GM12878 (cell line): ENCODE results near the gene GORASP1. TPM values are rescaled to one million over a fixed set of nuclear protein-coding genes. Genes with fewer than 3 reads are reported as not detected.

Experiments
- ATAC-seq: fragments of 200-7000 bp; cut with Tn5 transposase; 3 replicates; pipeline ENCODE4 v1.9.1; 2020; ENCODE audit warnings: mild to moderate bottlenecking, moderate library complexity
- BruUV-seq: library from RNA; stranded (reverse); fragments of 400-500 nt; replicated peaks from 2 replicates; lab custom pipeline; 2021; lab: Mats Ljungman, UMichigan
- CTCF ChIA-PET: fragments of 300-600 bp; sonication (Branson Sonifier 250); formaldehyde crosslinking; extraction: SDS; loops from one replicate; lab custom pipeline; 2021; ENCODE audit warnings: inconsistent platforms; lab: Yijun Ruan, JAX
- POLR2A ChIA-PET: fragments of 350-600 bp; formaldehyde crosslinking; extraction: SDS; loops from one replicate; lab custom pipeline; 2021; ENCODE audit warnings: inconsistent platforms; lab: Charles Lee
- RAD21 ChIA-PET: fragments of 300-600 bp; sonication (Branson Sonifier 250); formaldehyde crosslinking; loops from one replicate; lab custom pipeline; 2023; ENCODE audit warnings: antibody characterized with exemption; ENCODE audit not compliant: unreplicated experiment; lab: Charles Lee
- SMC1A ChIA-PET: fragments of 300-600 bp; sonication (Branson Sonifier 250); formaldehyde crosslinking; loops from one replicate; lab custom pipeline; 2023; ENCODE audit not compliant: unreplicated experiment, uncharacterized antibody; lab: Charles Lee
- DNase-seq: peaks from one replicate; pipeline ENCODE4 v3.0.0-alpha.2; 2011; ENCODE audit warnings: low read depth, low spot score
- FAIRE-seq: peaks from 3 replicates; lab custom pipeline; 2011; peaks lifted over from hg19 to GRCh38; lab: Jason Lieb, UNC
- H2AFZ ChIP-seq: 2 replicates; pipeline ENCODE4 v1.6.0; 2011; ENCODE audit warnings: low read depth, low read length, control low read depth; ENCODE audit not compliant: control insufficient read depth
- H3K27ac ChIP-seq: 2 replicates; pipeline ENCODE4 v1.5.1; 2011; ENCODE audit warnings: control low read depth; ENCODE audit not compliant: control insufficient read depth, insufficient read depth
- H3K27me3 ChIP-seq, 2 experiments: replicated peaks in 1 of 2; 2 replicates each; pipeline versions ENCODE4 v1.6.0 to v1.6.1; 2011; ENCODE audit warnings: low read length in 1 of 2; ENCODE audit not compliant: control insufficient read depth in 2 of 2, insufficient read depth in 2 of 2
- H3K36me3 ChIP-seq, 2 experiments: 2 replicates each; pipeline ENCODE4 v1.5.1; 2011; ENCODE audit warnings: low read length in 1 of 2; ENCODE audit not compliant: control insufficient read depth in 2 of 2, insufficient read depth in 2 of 2
- H3K4me1 ChIP-seq: 2 replicates; pipeline ENCODE4 v1.6.1; 2011; ENCODE audit warnings: mild to moderate bottlenecking, low read length, moderate library complexity, mixed read lengths; ENCODE audit not compliant: control insufficient read depth, insufficient read depth
- H3K4me2 ChIP-seq: 2 replicates; pipeline ENCODE4 v1.6.0; 2011; ENCODE audit warnings: control low read depth; ENCODE audit not compliant: control insufficient read depth, insufficient read depth
- H3K4me3 ChIP-seq: fragments of 200-600 bp; sonication (generic); 2 replicates; pipeline ENCODE4 v1.5.1; 2016
- H3K79me2 ChIP-seq: 2 replicates; pipeline ENCODE4 v1.6.0; 2011; ENCODE audit warnings: low read length; ENCODE audit not compliant: control insufficient read depth, insufficient read depth
- H3K9ac ChIP-seq: 2 replicates; pipeline ENCODE4 v1.8.0; 2011; ENCODE audit warnings: low read length, control low read depth, mixed read lengths; ENCODE audit not compliant: control insufficient read depth, insufficient read depth
- H3K9me3 ChIP-seq: replicated peaks from 3 replicates; pipeline ENCODE4 v1.5.1; 2011; ENCODE audit warnings: mild to moderate bottlenecking, low read length; ENCODE audit not compliant: control insufficient read depth, insufficient read depth
- H4K20me1 ChIP-seq: 2 replicates; pipeline ENCODE4 v1.6.0; 2011; ENCODE audit not compliant: control insufficient read depth, insufficient read depth
- BCL11A ChIP-seq: IDR thresholded peaks from 2 replicates; pipeline ENCODE4 v1.6.1; 2011; ENCODE audit warnings: low read depth, low read length
- CEBPB ChIP-seq, 2 experiments: fragments of 150-350 bp in 1 of 2; IDR thresholded peaks; 2 replicates each; pipeline ENCODE4 v1.6.1; 2012 to 2014; ENCODE audit warnings: low read depth in 2 of 2, low read length in 2 of 2, borderline replicate concordance in 1 of 2, inconsistent platforms in 1 of 2
- CEBPZ ChIP-seq: fragments of 150-350 bp; IDR thresholded peaks from 2 replicates; pipeline ENCODE4 v1.6.1; 2016; ENCODE audit warnings: low read depth, low read length
- EED ChIP-seq: sonication (generic); IDR thresholded peaks from 2 replicates; pipeline ENCODE4 v1.6.1; 2016; ENCODE audit warnings: antibody characterized with exemption, low read depth
- EZH2 ChIP-seq: IDR thresholded peaks from 2 replicates; pipeline ENCODE4 v1.6.1; 2012; ENCODE audit warnings: low read depth, mild to moderate bottlenecking, control low read depth, inconsistent platforms, low read length, borderline replicate concordance; ENCODE audit not compliant: control insufficient read depth
- HDAC6 ChIP-seq: fragments of 200-600 bp; sonication (generic); IDR thresholded peaks from one replicate; pipeline ENCODE4 v1.8.0; 2017; ENCODE audit warnings: antibody characterized with exemption; ENCODE audit not compliant: unreplicated experiment
- NFIC ChIP-seq: IDR thresholded peaks from 2 replicates; pipeline ENCODE4 v1.6.1; 2012; ENCODE audit warnings: low read depth, mild to moderate bottlenecking, inconsistent platforms, low read length, moderate library complexity
- STAT3 ChIP-seq: IDR thresholded peaks from 2 replicates; pipeline ENCODE4 v1.6.1; 2011; ENCODE audit warnings: low read depth, low read length, improper control_type of control experiment
- SUPT20H ChIP-seq: IDR thresholded peaks from 2 replicates; pipeline ENCODE4 v1.6.1; 2011; ENCODE audit warnings: low read depth, mild to moderate bottlenecking, low read length, moderate library complexity, borderline replicate concordance; ENCODE audit not compliant: control insufficient read depth
- TARDBP ChIP-seq: IDR thresholded peaks from 2 replicates; pipeline ENCODE4 v1.6.1; 2016; ENCODE audit warnings: borderline replicate concordance
- ZNF207 ChIP-seq: fragments of 450-650 bp; IDR thresholded peaks from 2 replicates; pipeline ENCODE4 v1.6.1; 2014; ENCODE audit warnings: antibody characterized with exemption, mild to moderate bottlenecking, borderline replicate concordance
- WGBS: methylation state at CpG from one replicate; pipeline ENCODE4 v1.1.6; 2016; ENCODE audit warnings: low lambda C conversion rate; ENCODE audit not compliant: insufficient replicate concordance, insufficient coverage; ENCODE audit errors: missing lambda C conversion rate; 5-methylcytosine and 5-hydroxymethylcytosine counted together
- in situ Hi-C: fragments of 300-500 bp; cut with MboI; formaldehyde crosslinking; loops from 9 replicates; pipeline ENCODE4 v1.14.3; 2018; ENCODE audit warnings: mixed read lengths
- intact Hi-C: fragments of 100-400 bp; cut with micrococcal nuclease; formaldehyde crosslinking; loops from one replicate; pipeline ENCODE4 v1.14.2; 2022; ENCODE audit not compliant: unreplicated experiment
- polyA plus RNA-seq, 11 experiments: library from polyadenylated mRNA; depleted of rRNA in 4 of 11; unstranded in 6 of 11; stranded (reverse) in 5 of 11; fragments of >200 nt; fragmentation: Nextera tagmentation in 4 of 11; fragmentation: Illumina TruSeq in 1 of 11; extraction: Ambion mirVana in 4 of 11; extraction: Trizol in 1 of 11; gene quantifications; 1 replicate in 1 of 11; 2 replicates in 10 of 11; pipeline versions ENCODE4 v1.2.1 to v1.2.3, GENCODE V29; 2011 to 2016; ENCODE audit warnings: inconsistent platforms in 2 of 11, missing spikeins in 2 of 11, low read depth in 1 of 11
- total RNA-seq, 4 experiments: library from RNA; depleted of rRNA in 3 of 4; stranded (reverse); fragments of >200 nt in 3 of 4; fragmentation: Illumina TruSeq in 1 of 4; extraction: Trizol in 1 of 4; gene quantifications; 2 replicates each; pipeline versions ENCODE4 v1.2.1 to v1.2.3, GENCODE V29; 2013 to 2021
- TF ChIP-seq, protein P1 (sequence below): IDR thresholded peaks from 2 replicates; pipeline ENCODE4 v1.6.1; 2011; ENCODE audit warnings: borderline replicate concordance, low read depth, mild to moderate bottlenecking, moderate library complexity, mixed read lengths, low read length; ENCODE audit not compliant: insufficient read depth; ENCODE audit errors: extremely low read length
- TF ChIP-seq, protein P2 (sequence below): fragments of 450-650 bp; IDR thresholded peaks from 2 replicates; pipeline ENCODE4 v1.6.1; 2014; ENCODE audit warnings: mild to moderate bottlenecking
- TF ChIP-seq, protein P3 (sequence below): fragments of 450-650 bp; IDR thresholded peaks from 2 replicates; pipeline ENCODE4 v1.6.1; 2016; ENCODE audit warnings: mild to moderate bottlenecking
- TF ChIP-seq, protein P4 (sequence below): fragments of 450-650 bp; IDR thresholded peaks from 2 replicates; pipeline ENCODE4 v1.6.1; 2016; ENCODE audit warnings: mild to moderate bottlenecking

Gene GORASP1
- total and polyA plus RNA-seq, 10 of the 15 experiments (the other 5 are each of a cell fraction or from before 2014, with no cell fraction given): 3.6 to 32.7 (median 23.2) TPM

DNA sequence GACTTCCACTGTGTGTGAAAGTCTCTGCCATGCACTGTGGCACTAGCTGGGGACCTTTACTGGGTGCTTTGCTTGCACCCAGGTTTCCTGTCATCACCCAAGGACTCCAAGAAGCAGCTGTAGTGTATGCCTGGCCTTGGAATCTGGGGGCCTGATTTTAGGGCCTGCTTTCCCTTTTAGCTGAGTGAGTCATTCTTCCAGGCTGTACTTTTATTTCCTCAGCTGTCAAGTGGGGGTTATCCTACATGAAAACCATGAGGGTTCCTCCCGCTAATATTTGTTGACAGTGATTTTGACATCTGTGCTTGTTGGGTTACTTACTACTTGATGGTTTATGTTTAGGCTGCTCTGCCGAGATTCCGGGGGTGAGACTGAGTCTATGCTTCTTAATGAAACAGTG, 18.5 kb downstream of the GORASP1 start:
- Histone ChIP-seq H3K36me3 (peaks cover 4 to 14% of the 10 kb centered on the region in 2 experiments; a peak in 3 of 4 replicates), H3K27me3 (no peaks in the 10 kb centered on the region), H3K79me2 (no peaks in the 10 kb centered on the region), H3K4me2 (no peak overlapping the region), H2AFZ (no peak overlapping the region), H3K4me3 (no peak overlapping the region), H4K20me1 (no peaks in the 10 kb centered on the region), H3K4me1 (0 out of 2 replicates have a peak, but pooled peaks cover 2% of the 10 kb centered on the region), H3K9me3 (no peaks in the 10 kb centered on the region), H3K27ac (no peak overlapping the region), H3K9ac (no peak overlapping the region)
- FAIRE-seq (no peak), ATAC-seq (no peak), DNase-seq (no peak)
- WGBS: 98% methylated on average over 3 of the region's 3 CpGs
- in situ Hi-C loops (no loop called here), intact Hi-C loops (no loop called here)
- CTCF ChIA-PET: interaction anchor here (1.3 to 1.7 kb wide), 3 partner anchors 20 to 203 kb away, joined by 3 to 5 read pairs (median 4); no protein-coding TSS in a partner anchor
- BruUV-seq: no TSS peak
- SMC1A ChIA-PET: interaction anchor here (1.3 to 1.6 kb wide), 4 partner anchors 9 to 42 kb away, joined by 3 to 5 read pairs (median 4); no protein-coding TSS in a partner anchor
- RAD21 ChIA-PET: no interaction called here
- POLR2A ChIA-PET: no interaction called here
- TF ChIP-seq SUPT20H (no peak), EED (no peak), BCL11A (no peak), CEBPB (IDR thresholded peaks at IDR 0.05; ENCODE audit: borderline replicate concordance in 1 of 2, low read depth in 2 of 2, low read length in 2 of 2) (no peak), HDAC6 (no peak), NFIC (no peak), TARDBP (no peak), EZH2 (no peak), ZNF207 (no peak), STAT3 (no peak), CEBPZ (no peak)
- TF ChIP-seq, protein P1, sequence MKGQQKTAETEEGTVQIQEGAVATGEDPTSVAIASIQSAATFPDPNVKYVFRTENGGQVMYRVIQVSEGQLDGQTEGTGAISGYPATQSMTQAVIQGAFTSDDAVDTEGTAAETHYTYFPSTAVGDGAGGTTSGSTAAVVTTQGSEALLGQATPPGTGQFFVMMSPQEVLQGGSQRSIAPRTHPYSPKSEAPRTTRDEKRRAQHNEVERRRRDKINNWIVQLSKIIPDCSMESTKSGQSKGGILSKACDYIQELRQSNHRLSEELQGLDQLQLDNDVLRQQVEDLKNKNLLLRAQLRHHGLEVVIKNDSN: no peak
- TF ChIP-seq, protein P2, sequence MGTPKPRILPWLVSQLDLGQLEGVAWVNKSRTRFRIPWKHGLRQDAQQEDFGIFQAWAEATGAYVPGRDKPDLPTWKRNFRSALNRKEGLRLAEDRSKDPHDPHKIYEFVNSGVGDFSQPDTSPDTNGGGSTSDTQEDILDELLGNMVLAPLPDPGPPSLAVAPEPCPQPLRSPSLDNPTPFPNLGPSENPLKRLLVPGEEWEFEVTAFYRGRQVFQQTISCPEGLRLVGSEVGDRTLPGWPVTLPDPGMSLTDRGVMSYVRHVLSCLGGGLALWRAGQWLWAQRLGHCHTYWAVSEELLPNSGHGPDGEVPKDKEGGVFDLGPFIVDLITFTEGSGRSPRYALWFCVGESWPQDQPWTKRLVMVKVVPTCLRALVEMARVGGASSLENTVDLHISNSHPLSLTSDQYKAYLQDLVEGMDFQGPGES: no peak
- TF ChIP-seq, protein P3, sequence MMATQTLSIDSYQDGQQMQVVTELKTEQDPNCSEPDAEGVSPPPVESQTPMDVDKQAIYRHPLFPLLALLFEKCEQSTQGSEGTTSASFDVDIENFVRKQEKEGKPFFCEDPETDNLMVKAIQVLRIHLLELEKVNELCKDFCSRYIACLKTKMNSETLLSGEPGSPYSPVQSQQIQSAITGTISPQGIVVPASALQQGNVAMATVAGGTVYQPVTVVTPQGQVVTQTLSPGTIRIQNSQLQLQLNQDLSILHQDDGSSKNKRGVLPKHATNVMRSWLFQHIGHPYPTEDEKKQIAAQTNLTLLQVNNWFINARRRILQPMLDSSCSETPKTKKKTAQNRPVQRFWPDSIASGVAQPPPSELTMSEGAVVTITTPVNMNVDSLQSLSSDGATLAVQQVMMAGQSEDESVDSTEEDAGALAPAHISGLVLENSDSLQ: no peak
- TF ChIP-seq, protein P4, sequence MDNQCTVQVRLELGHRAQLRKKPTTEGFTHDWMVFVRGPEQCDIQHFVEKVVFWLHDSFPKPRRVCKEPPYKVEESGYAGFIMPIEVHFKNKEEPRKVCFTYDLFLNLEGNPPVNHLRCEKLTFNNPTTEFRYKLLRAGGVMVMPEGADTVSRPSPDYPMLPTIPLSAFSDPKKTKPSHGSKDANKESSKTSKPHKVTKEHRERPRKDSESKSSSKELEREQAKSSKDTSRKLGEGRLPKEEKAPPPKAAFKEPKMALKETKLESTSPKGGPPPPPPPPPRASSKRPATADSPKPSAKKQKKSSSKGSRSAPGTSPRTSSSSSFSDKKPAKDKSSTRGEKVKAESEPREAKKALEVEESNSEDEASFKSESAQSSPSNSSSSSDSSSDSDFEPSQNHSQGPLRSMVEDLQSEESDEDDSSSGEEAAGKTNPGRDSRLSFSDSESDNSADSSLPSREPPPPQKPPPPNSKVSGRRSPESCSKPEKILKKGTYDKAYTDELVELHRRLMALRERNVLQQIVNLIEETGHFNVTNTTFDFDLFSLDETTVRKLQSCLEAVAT: no peak
